Neural cell (in vitro differentiated cells): ENCODE results near the gene NEDD4L. TPM values are rescaled to one million over a fixed set of nuclear protein-coding genes. Genes with fewer than 3 reads are reported as not detected.

Experiments used
- H2AFZ ChIP-seq: fragments of 200-600, 300-800 bp; sonication (generic), shearing (Covaris generic); 2 replicates; pipeline ENCODE4 v1.6.0; 2014; ENCODE audit warnings: low read depth, mild to moderate bottlenecking, antibody characterized with exemption, low read length, moderate library complexity
- H3F3A ChIP-seq: fragments of 200-600 bp; shearing (Covaris generic); 2 replicates; pipeline ENCODE4 v1.6.1; 2016; ENCODE audit warnings: mild to moderate bottlenecking, moderate library complexity, mixed read lengths, antibody characterized with exemption, low read length; ENCODE audit not compliant: insufficient read depth, poor library complexity, severe bottlenecking
- H3K27ac ChIP-seq: fragments of 200-600, 300-800 bp; sonication (generic), shearing (Covaris generic); 2 replicates; pipeline ENCODE4 v1.5.1; 2014; ENCODE audit warnings: mild to moderate bottlenecking, low read length, moderate library complexity
- H3K27me3 ChIP-seq: fragments of 300-800, 200-600 bp; sonication (generic), shearing (Covaris generic); 2 replicates; pipeline ENCODE4 v1.6.0; 2014; ENCODE audit warnings: mild to moderate bottlenecking, low read depth, low read length, moderate library complexity; ENCODE audit not compliant: insufficient read depth
- H3K36me3 ChIP-seq: fragments of 300-800, 200-600 bp; sonication (generic), shearing (Covaris generic); 2 replicates; pipeline ENCODE4 v1.5.1; 2014; ENCODE audit warnings: mild to moderate bottlenecking, antibody characterized with exemption, low read length, moderate library complexity; ENCODE audit not compliant: insufficient read depth
- H3K4me2 ChIP-seq: fragments of 300-800, 200-600 bp; sonication (generic), shearing (Covaris generic); 2 replicates; pipeline ENCODE4 v1.6.0; 2014; ENCODE audit warnings: mild to moderate bottlenecking, low read length
- H3K4me3 ChIP-seq: fragments of 300-800, 200-600 bp; sonication (generic), shearing (Covaris generic); 2 replicates; pipeline ENCODE4 v1.5.1; 2014; ENCODE audit warnings: mild to moderate bottlenecking, low read length, moderate library complexity
- H3K79me2 ChIP-seq: fragments of 200-600 bp; shearing (Covaris generic); replicated peaks from 2 replicates; pipeline ENCODE4 v1.6.0; 2014; ENCODE audit warnings: mild to moderate bottlenecking, low read length, moderate library complexity; ENCODE audit not compliant: insufficient read depth
- H3K9ac ChIP-seq: fragments of 300-800, 200-600 bp; sonication (generic), shearing (Covaris generic); 2 replicates; pipeline ENCODE4 v1.6.1; 2016; ENCODE audit warnings: mild to moderate bottlenecking, low read length, mixed read lengths
- H3K9me2 ChIP-seq: fragments of 200-600 bp; shearing (Covaris generic); 2 replicates; pipeline ENCODE4 v1.6.1; 2016; ENCODE audit warnings: mild to moderate bottlenecking, low read length, mixed read lengths; ENCODE audit not compliant: insufficient read depth
- H3K9me3 ChIP-seq: fragments of 200-600, 300-800 bp; sonication (generic), shearing (Covaris generic); 2 replicates; pipeline ENCODE4 v1.6.1; 2016; ENCODE audit warnings: mild to moderate bottlenecking, mixed run types, low read length, moderate library complexity, mixed read lengths
- H4K20me1 ChIP-seq: fragments of 200-600 bp; shearing (Covaris generic); 2 replicates; pipeline ENCODE4 v1.6.1; 2016; ENCODE audit warnings: mild to moderate bottlenecking, mixed run types; ENCODE audit not compliant: insufficient read depth
- EP300 ChIP-seq: fragments of 450-650 bp; conservative IDR thresholded peaks from 2 replicates; pipeline ENCODE4 v1.6.1; 2014; ENCODE audit warnings: antibody characterized with exemption, mild to moderate bottlenecking, moderate library complexity; ENCODE audit not compliant: poor library complexity, severe bottlenecking
- EZH2 ChIP-seq: fragments of 200-600, 300-800 bp; shearing (Covaris generic), sonication (generic); IDR thresholded peaks from 2 replicates; pipeline ENCODE4 v1.6.1; 2014; ENCODE audit warnings: antibody characterized with exemption, low read length, borderline replicate concordance, mild to moderate bottlenecking; ENCODE audit not compliant: insufficient read depth, poor library complexity, severe bottlenecking
- MXI1 ChIP-seq: fragments of 450-650 bp; conservative IDR thresholded peaks from 2 replicates; pipeline ENCODE4 v1.6.1; 2014; ENCODE audit warnings: antibody characterized with exemption, mild to moderate bottlenecking; ENCODE audit not compliant: poor library complexity, severe bottlenecking
- POLR2AphosphoS5 ChIP-seq: IDR thresholded peaks from 2 replicates; pipeline ENCODE4 v1.6.1; 2012
- RAD21 ChIP-seq: fragments of 450-650 bp; conservative IDR thresholded peaks from 2 replicates; pipeline ENCODE4 v1.6.1; 2014; ENCODE audit warnings: antibody characterized with exemption, mild to moderate bottlenecking, moderate library complexity
- SMC3 ChIP-seq: fragments of 450-650 bp; conservative IDR thresholded peaks from 2 replicates; pipeline ENCODE4 v1.6.1; 2014; ENCODE audit warnings: antibody characterized with exemption, mild to moderate bottlenecking, moderate library complexity; ENCODE audit not compliant: poor library complexity
- TAF1 ChIP-seq: IDR thresholded peaks from 2 replicates; pipeline ENCODE4 v1.6.1; 2012; ENCODE audit warnings: low read depth
- polyA plus RNA-seq: library from polyadenylated mRNA; depleted of rRNA; stranded (reverse); fragments of >200 nt; gene quantifications from 2 replicates; pipeline ENCODE4 v1.2.3, GENCODE V29; 2014
- TF ChIP-seq, protein P1 (sequence below): IDR thresholded peaks from 2 replicates; pipeline ENCODE4 v1.6.1; 2012; ENCODE audit warnings: borderline replicate concordance
- TF ChIP-seq, protein P2 (sequence below): fragments of 450-650 bp; IDR thresholded peaks from 2 replicates; pipeline ENCODE4 v1.5.1; 2014; ENCODE audit warnings: antibody characterized with exemption, mild to moderate bottlenecking, moderate library complexity; ENCODE audit not compliant: poor library complexity, severe bottlenecking

NEDD4L gene
- polyA plus RNA-seq, 1 donor from 2014 or later, result 97.9 TPM

DNA sequence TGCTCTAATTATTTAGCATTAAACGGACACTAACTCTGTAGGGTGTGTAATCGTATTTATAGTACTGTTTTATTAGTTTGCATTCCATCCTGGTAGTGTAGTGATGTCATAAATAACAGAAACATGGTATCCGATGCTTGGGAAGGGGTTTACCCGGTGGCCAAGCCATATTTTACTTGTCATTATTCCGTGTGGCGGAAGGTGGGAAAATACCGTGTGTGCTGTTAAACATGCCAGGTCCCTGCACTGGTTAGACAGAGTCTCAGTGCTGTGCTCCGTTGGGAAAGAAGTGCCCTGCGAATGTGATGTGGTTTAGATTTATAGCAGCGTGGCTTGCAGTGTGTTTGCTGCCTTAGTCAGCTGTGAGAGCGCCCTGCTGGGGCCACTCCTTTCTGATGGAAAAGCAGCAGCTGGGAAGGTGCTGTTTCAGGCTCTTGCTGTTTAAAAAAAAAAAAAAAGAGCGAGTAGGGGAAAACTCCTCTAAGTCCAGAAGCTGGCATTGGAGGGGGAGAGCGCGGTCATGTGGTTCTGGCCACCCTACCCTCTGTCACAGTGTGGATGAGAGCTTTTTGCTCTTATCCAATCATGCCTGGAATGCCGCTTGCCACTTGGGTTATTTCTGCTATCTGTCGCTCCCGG is 211.0 kb downstream of the NEDD4L start:
- Histone ChIP-seq H3K9me3 (no peaks in the 10 kb centered on the region), H3K9ac (no peak overlapping the region), H3K79me2 (peaks cover 10% of the 10 kb centered on the region), H3K36me3 (peaks cover 4% of the 10 kb centered on the region), H3K27ac (no peak overlapping the region), H3K4me2 (no peak overlapping the region), H3F3A (no peaks in the 10 kb centered on the region), H3K27me3 (no peaks in the 10 kb centered on the region), H3K4me3 (no peak overlapping the region), H3K9me2 (no peaks in the 10 kb centered on the region), H4K20me1 (peaks cover 3% of the 10 kb centered on the region), H2AFZ (no peak overlapping the region)
- TF ChIP-seq MXI1 (no peak), EP300 (no peak), SMC3 (no peak), TAF1 (no peak), EZH2 (no peak), RAD21 (no peak), POLR2AphosphoS5 (no peak)
- TF ChIP-seq, protein P1, sequence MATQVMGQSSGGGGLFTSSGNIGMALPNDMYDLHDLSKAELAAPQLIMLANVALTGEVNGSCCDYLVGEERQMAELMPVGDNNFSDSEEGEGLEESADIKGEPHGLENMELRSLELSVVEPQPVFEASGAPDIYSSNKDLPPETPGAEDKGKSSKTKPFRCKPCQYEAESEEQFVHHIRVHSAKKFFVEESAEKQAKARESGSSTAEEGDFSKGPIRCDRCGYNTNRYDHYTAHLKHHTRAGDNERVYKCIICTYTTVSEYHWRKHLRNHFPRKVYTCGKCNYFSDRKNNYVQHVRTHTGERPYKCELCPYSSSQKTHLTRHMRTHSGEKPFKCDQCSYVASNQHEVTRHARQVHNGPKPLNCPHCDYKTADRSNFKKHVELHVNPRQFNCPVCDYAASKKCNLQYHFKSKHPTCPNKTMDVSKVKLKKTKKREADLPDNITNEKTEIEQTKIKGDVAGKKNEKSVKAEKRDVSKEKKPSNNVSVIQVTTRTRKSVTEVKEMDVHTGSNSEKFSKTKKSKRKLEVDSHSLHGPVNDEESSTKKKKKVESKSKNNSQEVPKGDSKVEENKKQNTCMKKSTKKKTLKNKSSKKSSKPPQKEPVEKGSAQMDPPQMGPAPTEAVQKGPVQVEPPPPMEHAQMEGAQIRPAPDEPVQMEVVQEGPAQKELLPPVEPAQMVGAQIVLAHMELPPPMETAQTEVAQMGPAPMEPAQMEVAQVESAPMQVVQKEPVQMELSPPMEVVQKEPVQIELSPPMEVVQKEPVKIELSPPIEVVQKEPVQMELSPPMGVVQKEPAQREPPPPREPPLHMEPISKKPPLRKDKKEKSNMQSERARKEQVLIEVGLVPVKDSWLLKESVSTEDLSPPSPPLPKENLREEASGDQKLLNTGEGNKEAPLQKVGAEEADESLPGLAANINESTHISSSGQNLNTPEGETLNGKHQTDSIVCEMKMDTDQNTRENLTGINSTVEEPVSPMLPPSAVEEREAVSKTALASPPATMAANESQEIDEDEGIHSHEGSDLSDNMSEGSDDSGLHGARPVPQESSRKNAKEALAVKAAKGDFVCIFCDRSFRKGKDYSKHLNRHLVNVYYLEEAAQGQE, result no peak
- TF ChIP-seq, protein P2, sequence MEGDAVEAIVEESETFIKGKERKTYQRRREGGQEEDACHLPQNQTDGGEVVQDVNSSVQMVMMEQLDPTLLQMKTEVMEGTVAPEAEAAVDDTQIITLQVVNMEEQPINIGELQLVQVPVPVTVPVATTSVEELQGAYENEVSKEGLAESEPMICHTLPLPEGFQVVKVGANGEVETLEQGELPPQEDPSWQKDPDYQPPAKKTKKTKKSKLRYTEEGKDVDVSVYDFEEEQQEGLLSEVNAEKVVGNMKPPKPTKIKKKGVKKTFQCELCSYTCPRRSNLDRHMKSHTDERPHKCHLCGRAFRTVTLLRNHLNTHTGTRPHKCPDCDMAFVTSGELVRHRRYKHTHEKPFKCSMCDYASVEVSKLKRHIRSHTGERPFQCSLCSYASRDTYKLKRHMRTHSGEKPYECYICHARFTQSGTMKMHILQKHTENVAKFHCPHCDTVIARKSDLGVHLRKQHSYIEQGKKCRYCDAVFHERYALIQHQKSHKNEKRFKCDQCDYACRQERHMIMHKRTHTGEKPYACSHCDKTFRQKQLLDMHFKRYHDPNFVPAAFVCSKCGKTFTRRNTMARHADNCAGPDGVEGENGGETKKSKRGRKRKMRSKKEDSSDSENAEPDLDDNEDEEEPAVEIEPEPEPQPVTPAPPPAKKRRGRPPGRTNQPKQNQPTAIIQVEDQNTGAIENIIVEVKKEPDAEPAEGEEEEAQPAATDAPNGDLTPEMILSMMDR, result no peak

DNA sequence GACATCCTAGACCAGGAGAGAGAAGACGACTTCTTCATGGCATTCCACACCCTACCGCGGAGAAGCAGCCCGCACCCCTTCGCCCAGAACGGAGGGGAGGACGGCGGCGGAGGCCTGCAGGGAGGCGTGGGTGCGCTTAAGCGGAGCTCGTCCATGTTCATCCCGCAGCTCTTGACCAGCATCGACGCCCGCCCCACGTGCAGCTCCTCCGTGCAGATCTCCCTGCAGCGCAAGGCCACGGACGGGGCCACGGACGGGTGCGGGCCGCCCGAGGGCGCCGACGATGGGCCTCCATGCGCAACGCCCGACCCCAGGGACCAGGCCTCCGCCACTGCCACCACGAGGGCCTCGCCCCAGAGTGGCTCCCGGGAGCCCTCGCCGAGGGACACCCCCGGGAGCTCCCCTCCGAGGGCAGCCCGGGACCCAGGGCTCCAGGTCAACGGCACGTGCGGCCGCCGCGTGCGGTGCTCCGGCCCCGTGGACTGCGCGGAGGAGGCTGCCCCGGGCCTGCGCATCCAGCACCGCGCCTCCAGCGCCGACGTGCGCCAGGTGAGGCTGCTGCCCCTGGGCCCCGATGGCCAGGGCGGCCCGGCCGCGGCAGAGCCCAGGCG is 211.8 kb downstream of the NEDD4L start:
- no peaks in the 10 kb centered on the region for H3K9me3 ChIP-seq
- no peak overlapping the region for H3K4me3 ChIP-seq
- peaks cover 18% of the 10 kb centered on the region for H3K79me2 ChIP-seq
- H3K27me3 ChIP-seq, result no peaks in the 10 kb centered on the region
- no peak overlapping the region for H3K27ac ChIP-seq
- H3F3A ChIP-seq, result no peaks in the 10 kb centered on the region
- H3K4me2 ChIP-seq, result no peak overlapping the region
- no peaks in the 10 kb centered on the region for H3K9me2 ChIP-seq
- peaks cover 3% of the 10 kb centered on the region for H4K20me1 ChIP-seq
- H3K9ac ChIP-seq, result no peak overlapping the region
- H3K36me3 ChIP-seq, result no peaks in the 10 kb centered on the region
- H2AFZ ChIP-seq, result no peak overlapping the region
- TF ChIP-seq RAD21, result no peak
- TF ChIP-seq EZH2, result no peak
- TF ChIP-seq, protein P2, result no peak
- no peak for TF ChIP-seq MXI1
- TF ChIP-seq, protein P1, result no peak
- no peak for TF ChIP-seq SMC3
- TF ChIP-seq EP300, result no peak
- no peak for TF ChIP-seq POLR2AphosphoS5
- TF ChIP-seq TAF1, result no peak
